ENCODE data around the gene AFAP1.
A peak's percentile ranks its signal among the peaks of the same experiment; 100 is the strongest.

Gene AFAP1

DNA sequence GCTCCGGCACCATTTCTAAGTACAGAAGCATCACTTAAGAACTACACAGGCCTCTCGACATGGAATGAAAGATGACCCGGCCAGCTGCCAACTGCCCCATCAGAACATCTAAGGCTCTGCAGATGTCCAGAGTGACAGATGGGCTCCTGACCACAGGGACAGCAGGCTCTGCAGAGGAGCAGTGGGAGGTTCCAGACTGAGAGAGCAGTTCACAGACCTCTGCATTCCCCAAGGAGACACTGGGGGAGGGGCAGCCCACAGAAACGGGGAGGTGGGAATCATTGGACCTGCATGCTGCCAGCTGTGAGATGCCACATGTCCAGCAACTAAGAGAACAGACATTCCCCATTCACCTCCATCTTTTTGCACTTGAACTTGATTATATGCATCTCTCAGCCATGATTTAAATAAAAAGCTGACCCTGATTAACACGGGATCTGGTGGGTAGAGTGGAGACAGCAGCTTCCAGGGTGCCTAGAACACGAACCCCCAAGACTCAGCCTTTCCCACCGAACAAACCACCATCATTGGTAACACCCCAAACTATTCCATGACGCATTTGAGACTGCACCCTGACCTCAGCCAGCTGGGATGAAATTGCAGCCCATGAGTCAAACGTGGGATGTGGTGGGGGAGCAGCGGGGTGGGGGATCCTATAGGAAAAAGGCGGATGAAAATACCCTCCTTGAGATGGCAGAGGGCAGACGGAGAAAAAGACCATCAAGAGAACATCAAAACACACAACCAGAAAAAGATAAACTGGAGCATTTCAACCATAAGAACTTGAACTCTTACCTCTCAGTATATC, 47.2 kb downstream of the AFAP1 start:
- no peak for DNase-seq

DNA sequence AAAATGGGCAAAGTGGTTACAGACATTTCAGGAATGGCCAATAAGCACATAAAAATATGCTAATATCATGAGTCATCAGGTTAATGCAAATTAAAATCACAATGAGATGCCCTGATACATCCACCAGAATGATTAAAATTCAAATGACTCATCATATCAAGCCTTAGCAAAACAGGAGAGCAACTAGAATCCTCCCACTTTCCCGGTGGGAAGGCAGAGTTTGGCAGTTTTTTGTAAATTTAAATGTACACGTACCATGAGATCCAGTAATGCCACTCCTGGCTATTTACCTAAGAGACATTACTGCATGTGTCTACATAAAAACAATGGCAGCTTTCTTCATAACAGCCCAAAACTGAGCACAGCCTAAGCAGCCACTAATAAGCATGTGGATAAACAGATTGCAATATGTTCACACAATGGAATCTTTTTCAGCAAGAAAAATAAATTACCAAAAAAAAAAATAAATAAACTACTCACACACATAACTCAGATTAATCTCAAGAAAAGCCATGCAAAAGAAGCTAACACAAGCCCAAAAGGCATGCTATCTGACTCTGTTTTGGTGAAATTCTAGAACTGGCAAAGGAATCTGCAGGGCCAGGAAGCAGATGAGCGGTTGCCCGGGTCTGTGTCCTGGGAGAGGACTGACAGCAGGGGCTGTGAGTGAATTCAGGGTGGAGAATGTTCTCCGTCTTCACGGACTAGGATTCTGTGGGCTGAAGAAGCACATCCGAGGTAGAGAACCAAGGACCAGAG, 48.8 kb downstream of the AFAP1 start:
- DNase-seq = no peak

DNA sequence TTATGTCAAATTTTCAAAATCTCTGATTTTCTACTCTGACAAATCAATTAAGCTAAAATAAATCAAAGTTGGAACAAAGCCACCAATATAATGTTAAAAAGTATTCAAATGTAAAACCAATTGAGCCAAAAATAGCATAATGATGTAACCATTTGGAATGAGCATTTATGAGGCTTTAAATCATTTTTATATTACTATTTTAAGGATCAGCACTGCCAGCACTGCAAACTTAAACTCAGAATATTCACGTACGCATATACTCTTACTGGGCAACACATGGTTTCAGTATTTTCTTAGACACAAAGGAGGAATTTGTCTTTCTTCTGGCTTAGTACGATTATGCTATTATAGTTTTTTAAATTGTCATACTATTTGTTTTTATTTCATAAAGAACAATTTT, 52.2 kb downstream of the AFAP1 start:
- no peak for DNase-seq

DNA sequence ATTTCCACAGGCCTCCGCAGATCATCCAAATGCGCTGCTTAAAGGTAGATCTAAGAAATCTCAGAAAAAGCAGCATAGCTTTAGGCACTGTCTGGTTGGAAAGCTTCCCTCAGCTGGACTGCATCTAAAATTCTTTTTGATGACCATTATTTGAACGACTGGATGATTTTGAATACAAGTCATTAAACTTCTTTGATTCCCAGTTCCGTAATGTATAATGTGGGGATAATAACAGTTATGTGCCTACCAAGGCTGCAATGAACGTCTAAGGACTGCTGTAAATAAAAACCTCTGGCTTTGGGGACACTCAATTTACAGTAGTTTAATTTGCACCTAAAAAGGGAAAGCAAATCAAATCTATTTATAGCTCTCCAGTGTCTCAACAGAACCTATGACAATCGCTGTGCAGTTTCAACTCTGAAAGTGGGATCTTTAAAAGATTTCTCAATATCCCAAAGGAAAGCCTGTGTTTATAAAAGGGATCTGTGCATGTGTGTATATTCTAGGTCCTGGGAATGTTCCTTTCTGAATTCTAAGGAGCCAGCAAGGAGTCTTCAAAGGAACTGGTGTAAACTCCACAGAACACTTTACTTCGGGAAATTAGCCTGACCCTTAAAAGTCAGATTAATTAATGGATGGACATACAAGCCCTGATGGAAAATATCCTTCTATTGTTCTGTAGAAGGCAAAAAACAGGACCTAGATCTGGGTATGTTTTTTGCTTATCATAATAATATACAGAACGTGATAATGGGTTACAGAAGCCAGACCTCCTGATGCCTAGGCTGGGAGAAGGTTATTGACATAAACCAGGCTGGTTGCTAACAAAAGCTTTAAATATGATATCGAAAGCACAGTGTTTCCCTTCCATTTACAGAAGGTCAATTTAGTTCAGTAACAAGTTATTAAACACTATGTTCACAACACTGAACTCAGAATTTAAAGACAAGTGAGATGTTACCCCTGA, 53.4 kb downstream of the AFAP1 start:
- DNase-seq = no peak

DNA sequence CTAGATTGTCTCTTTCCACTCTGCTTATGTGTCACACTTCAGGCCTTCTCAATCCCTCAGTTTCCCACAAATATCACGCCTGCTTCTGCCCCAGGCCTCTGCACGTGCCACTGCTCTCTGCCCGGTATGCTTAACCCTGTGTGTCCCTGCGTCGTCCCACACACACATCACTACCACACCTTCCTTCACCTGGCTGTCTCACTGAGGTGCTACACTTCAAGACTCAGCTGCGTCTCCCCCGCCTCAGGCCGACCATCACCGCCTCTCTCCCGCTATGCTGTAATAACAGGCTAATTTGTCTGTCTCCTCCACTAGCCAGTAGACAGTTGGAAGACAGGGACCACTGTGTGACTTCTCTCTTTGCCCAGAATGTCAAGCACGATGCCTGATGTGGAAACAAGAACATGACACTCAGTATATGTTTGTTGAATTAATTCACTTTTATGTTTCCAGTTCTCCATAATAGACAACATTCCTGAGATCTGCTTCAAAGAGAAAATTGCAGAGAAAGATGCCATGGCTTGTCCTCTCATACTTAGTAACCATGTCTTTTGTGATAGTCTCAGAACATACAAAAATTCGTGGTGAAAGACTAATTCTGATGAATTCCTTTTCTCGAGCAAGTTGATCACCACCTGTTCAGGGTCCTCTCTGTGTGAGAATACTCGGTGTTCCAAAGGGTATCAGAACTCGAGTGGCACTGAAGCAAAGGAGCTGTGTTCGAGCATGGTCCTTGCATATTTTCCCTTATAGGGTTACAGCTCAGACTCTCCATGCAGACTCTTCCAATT, 54.2 kb downstream of the AFAP1 start:
- DNase-seq = no peak

DNA sequence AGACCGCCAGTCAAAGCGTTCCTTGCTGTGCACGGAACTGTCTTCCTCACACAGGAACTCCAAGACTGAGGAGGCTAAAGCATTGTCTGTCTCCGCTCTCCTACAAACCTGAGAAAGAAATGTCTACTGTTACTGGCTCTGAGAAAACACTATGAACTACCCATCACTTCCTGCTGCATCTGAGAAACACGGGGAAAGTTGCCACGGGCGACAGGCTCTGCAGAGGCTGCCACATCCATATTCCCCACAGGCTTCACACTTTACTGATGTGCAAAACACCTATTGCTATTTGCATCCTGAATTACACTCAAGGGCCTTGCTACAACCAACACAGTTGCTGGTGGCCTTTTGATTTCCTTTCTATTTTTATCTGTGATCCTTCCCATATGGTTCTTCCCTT, 59.0 kb downstream of the AFAP1 start:
- DNase-seq = no peak

DNA sequence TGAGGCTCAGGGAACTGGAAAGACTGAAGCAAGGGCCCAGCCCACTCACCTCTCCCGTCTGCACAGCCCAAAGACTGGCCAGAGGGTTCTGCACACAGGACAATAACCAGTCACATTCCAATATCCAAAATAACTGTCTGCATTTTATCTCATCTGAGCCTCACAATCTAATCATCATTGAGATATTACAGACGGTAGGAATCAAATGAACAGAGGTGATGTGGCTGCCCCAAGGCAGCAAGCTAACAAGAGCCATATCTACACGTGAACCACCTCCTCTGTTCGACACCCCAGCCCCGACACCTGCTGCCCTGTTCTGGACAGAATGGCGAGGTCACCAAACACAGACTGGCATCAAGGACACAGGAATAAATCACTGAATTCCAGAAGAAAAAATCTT, 60.5 kb downstream of the AFAP1 start:
- DNase-seq = no peak

DNA sequence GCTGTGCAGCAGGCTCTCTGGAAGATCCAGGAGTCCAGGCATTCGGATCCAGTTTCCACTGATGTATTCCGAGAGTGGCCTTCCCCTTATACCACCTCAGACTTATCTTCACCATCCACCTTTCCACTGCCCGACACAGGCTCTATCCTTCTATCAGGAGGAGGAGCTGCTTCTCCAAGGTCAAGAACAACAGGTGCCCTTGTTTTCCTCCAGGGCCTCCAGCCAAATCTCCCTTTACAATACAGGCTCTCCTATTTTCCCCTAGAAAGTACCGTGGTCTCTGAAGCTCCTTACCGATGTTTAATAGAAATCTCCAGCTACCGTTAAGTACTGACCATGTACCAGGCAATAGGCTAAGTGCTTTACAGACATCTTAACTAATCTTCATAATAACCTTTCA, 61.3 kb downstream of the AFAP1 start:
- DNase-seq = no peak

DNA sequence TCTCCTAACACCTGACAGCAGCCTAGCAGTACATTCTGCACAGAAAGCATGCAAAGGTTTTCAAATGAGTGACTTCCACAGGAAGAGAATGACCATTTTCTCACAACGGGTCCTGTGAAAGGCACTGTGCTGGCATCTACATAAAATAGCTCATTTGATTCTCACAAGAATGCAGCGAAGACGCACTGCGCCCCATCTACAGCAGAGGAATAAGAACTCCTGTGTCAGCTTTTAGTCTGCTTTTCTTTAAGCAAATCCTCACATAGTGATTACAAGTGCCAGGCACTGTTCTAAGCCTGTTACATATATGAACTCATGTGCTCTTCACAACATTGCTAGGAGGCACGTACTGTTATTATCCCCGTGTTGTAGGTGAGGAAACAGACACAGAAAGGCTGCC, 62.5 kb downstream of the AFAP1 start:
- DNase-seq = no peak

DNA sequence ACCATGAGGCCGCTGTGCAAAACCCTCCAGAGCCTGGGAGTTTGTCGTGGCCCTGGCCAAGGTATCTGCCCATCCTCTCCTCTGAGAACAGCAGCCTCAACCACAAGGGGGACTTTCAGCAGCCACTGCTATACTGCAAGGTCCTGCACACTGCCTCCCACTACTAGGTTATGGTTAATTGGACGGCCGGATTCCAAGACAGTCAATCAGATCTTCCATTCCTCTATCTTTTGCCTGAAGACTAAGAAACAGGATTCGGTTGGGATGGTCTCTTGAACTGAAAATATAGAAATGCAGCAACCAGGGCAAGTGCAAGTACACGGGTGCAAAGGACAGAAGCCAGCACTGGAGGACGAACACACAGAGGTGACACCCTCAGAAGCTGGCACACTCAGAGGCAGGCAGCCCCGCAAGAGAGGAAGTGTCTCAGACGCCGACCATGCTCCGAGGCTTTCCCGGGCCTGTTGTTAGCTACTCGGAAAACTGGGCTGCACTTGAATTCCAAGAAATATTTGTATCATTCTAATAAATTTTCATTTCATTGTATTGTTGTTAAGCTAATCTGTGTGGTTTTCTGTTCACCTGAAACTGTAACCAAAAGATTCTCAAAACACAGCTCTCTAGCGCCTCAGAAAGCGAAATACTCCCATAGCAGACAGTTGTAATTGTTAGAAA, 63.3 kb downstream of the AFAP1 start:
- DNase-seq = peak; percentile 59

DNA sequence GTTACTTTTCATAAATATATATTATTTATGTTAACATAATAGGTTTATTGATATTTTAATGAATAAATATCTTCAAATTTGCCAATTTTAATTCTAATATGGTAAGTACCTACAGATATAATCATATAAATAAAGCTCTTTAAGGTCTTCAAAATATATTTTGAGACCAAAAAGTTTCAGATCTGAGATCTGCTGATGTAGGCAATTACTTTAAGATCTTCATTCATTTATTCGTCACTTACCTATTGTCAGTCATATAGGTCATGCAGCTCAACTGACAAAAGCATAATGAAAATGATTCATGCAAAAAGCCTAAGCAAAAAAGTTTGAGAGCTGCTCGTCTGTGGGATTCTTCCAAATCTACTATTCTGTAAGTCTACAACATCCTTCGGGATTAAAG, 64.8 kb downstream of the AFAP1 start:
- DNase-seq = no peak

DNA sequence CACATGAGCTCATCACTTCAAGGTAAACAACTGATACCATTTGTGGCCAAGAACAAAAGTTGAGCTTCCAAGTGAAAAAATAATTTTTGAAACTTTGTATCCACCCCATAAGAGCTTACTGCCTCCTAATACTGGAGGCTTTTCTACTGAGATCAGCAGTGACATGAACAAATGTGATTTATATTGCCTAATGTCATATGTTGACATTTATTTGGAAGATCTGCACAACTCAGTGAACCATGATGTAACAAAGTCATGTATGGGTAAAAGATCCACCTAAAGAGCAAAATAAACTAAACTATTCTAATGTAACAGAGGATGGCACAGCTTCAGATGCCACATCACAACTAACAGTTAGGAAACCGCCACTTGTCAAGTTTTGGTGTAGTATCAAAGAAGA, 65.8 kb downstream of the AFAP1 start:
- DNase-seq = no peak

DNA sequence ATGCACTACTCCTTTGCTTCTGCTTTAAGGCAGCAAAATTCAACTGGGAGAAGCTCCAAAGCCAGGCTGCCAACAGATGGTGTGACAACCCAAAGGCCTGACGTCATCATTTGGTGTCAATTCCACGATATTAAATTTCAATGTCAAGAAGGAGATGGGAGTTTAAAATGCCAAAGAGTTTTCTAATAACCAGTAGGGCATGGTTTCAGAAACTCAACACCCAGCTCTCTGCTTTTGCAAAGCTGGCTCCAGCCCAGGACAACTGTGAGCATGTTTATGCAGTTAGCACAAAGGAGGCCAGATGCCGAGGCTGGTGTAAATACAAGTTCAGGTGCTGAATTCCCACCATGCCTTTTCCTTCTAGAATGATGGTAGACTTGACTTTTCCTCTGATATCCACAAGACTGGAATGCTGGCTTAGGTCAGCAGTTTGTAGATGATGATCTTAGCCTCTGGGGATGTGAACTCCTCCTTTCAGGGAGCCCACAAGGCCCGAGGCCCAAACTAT, 67.3 kb downstream of the AFAP1 start:
- DNase-seq = no peak

DNA sequence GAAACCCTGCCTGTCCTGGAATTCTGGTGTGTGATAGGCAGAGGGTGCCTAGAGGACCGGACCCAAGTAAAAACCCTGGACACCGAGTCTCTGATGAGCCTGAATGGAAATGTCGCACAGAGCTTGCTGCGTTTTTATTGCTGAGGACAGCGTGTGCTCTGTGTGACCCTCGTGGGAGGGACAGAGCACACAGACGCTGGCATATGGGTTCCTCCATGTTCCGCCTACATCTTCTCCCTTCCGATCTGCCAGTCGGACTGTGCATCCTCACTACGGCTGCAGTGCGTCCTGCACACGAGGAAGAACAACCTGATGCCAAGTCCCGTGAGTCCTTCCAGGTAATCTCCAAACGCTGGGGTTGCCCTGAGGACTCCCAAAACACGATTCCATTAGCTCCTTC, 68.3 kb downstream of the AFAP1 start:
- DNase-seq = no peak

DNA sequence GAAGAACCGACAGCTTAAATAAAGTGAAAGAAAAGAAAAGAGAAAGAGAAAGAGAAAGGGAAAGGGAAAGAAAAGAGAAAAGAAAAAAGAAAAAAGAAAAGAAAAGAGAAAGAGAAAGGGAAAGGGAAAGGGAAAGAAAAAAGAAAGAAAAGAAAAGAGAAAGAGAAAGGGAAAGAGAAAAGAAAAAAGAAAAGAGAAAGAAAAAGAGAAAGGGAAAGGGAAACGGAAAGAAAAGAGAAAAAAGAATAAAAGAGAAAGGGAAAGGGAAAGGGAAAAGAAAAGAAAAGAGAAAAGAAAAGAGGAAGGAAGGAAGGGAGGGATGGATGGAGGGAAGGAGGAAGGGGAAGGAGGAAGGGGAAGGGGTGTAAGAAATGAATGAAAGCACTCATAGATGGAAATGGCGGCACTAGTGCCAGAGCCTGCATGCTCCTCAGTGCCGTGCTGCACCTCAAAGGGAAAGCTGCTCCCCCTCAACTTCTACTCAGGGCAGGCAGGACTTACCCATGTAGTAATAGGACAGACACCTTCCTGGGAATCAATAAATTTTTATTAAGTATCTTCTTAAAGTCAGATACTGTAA, 70.7 kb downstream of the AFAP1 start:
- DNase-seq = no peak

DNA sequence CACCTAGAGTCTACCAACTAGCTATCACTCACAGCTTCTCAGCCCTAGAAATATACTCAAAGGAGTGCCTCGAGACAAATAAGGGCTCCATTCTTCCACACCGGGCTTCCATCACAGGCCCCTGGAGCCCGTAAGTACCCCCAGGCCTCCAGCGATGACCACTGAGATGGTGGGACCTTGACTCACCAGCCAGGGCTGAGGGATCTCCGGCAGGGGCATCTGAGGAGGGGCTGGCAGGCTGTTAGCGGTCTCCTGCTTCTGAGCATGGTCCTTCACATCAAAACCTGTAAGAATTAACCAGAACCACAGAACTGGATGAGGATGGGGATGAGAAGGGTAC, 71.3 kb downstream of the AFAP1 start:
- no peak for DNase-seq

DNA sequence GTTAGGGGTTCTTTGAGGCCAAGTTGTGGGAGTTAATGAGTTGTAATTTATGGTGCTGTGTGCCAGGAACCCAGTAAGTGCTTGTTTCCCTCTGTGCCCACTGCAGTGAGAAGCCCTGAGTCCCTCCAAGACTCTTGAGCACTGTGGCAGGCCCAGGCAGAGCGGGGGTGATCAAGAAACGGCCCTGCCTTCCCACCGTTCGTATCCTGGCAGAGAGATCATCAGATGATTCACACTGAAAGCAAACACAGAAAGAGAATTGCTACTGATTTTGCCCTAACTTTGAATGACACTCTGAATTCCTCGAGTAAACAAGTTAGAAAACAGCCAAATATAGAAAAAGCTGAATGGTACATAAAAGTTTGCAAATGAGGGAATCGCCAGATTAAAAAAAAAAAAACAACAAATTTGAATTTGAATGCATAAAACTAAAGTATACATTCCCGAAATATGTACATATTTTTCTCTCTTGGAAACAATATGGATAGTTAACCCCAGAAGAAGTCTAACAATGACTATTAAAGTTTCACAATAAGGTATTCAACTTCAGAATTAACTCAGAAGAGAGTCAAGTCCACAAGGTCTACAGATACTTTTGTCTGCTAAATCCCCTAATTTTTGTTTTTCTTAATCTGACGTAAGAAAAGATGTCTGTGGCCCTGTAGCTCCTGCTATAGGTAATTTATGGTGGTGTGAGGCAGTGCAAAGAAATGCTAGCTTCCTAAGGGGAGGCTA, 71.8 kb downstream of the AFAP1 start:
- no peak for DNase-seq

DNA sequence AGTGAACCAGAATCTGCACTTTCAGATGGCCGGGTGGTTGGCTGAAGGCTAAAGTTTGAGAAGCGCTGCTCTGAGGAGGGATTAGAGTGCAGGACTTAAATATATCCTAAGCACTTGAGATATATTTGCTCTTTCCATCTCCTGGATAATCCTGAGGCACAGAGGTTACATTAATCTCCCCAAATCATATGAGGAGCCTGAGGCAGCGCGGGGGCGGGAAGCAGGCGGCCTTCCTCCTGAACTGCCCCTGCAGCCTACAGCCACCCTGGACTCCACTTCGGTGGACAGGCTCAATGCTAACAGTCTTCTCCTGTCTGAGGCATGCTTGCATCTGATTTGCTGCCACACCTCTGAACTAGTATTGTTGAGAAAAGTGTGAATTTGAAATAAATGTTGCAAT, 72.5 kb downstream of the AFAP1 start:
- DNase-seq = no peak

DNA sequence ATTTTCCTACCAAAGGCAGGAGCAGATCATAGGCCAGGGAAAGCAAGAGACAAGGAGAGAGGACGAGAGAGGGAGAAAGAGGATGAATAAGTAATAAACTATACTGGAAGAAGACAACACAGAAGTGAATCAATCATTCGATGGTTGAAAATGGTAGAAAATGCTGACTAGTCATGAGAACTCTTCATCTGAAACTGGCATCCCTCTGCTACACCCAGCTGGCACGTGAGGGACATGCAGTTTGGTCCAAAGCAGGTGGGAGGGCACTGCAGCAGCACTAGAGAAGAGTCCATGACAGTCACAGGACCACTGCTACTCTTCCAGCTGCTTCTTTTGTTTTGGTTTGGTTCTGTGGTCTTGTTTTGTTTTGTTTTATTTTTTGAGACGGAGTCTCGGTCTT, 74.1 kb downstream of the AFAP1 start:
- DNase-seq = no peak

DNA sequence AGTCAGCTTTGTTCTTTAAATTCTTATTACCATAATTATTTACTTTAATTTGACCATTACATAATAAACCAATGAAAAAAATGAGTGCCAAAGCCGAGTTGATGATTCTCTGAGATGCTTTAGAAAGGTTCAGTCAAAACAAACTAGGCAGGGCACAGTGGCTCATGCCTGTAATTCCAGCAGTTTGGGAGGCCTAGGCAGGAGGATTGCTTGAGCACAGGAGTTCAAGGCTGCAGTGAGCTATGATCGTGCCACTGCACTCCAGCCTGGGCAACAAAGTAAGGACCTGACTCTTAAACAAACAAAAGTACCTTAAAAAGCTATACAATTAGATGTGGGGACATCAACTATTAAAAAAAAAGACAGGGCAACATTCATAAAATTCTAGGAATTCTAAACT, 75.0 kb downstream of the AFAP1 start:
- no peak for DNase-seq

All from CD4-positive, alpha-beta T cell treated with Interleukin-15 for 1 hour (primary cell).